ENCODE measurements around the gene MAP1LC3A. TPM values are rescaled to one million over a fixed set of nuclear protein-coding genes. Genes with fewer than 3 reads are reported as not detected.

The MAP1LC3A gene
- total RNA-seq, 2 donors from 2014 or later, result 44.8 to 46.2 TPM

DNA sequence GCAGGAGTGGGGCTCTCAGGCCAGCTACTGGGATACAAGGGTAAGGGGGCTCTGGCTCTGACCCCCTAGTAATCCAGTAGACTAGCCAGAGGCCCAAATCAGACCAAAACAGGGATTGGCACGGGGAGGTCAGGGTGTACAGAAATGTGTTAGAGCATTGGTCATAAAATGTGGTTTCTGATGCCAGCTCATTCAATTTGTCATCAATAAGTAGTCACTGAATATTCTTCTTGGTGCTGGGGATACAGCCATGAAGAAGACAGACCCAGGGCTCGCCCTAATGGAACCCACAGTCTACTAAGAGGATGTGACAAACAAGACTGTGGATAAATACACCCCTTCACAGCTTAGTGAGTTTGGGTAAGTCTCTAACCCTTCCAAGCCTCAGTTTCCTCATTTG, 11.1 kb downstream of the MAP1LC3A start:
- intact Hi-C loops (cut with DNase I), result no loop called here
- Histone ChIP-seq H3K36me3 (no peaks in the 10 kb centered on the region), H3K4me3 (no peak overlapping the region), H3K27me3 (no peaks in the 10 kb centered on the region), H3K9ac (ENCODE audit: low read depth in 2 of 2, low read length in 2 of 2) (no peak overlapping the region), H3K9me3 (no peaks in the 10 kb centered on the region), H3K4me1 (no peaks in the 10 kb centered on the region), H3K27ac (no peak overlapping the region)
- TF ChIP-seq, protein P1, sequence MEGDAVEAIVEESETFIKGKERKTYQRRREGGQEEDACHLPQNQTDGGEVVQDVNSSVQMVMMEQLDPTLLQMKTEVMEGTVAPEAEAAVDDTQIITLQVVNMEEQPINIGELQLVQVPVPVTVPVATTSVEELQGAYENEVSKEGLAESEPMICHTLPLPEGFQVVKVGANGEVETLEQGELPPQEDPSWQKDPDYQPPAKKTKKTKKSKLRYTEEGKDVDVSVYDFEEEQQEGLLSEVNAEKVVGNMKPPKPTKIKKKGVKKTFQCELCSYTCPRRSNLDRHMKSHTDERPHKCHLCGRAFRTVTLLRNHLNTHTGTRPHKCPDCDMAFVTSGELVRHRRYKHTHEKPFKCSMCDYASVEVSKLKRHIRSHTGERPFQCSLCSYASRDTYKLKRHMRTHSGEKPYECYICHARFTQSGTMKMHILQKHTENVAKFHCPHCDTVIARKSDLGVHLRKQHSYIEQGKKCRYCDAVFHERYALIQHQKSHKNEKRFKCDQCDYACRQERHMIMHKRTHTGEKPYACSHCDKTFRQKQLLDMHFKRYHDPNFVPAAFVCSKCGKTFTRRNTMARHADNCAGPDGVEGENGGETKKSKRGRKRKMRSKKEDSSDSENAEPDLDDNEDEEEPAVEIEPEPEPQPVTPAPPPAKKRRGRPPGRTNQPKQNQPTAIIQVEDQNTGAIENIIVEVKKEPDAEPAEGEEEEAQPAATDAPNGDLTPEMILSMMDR (IDR thresholded peaks at IDR 0.05), result no peak
- DNase-seq, result no peak

DNA sequence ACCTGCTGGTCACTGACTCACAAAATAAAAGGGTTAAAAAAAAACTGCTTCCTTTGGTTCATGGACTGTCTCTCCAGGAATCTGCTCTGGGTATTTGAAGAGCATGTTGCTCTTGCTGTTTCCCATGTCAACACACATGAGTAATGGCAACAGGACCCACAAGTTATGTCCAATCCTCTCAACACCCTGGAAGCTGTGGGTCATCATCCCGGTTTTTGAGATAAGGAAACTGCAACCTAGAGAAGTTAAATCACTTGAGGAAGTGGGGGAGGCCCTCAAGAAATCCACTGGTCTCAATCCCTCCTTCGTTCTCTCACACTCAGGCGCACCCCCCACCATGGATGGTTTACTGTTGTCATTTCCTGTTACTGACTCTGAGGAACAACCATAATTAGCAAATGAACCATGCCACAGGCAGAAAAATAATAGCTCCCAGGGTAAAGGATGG, 12.4 kb downstream of the MAP1LC3A start:
- H3K27ac ChIP-seq, result no peak overlapping the region
- TF ChIP-seq, protein P1 (IDR thresholded peaks at IDR 0.05), result no peak
- H3K4me3 ChIP-seq, result no peak overlapping the region
- H3K36me3 ChIP-seq, result no peaks in the 10 kb centered on the region
- no peaks in the 10 kb centered on the region for H3K4me1 ChIP-seq
- no peaks in the 10 kb centered on the region for H3K9me3 ChIP-seq
- H3K27me3 ChIP-seq, result no peaks in the 10 kb centered on the region
- no peak for DNase-seq
- intact Hi-C loops (cut with DNase I), result no loop called here
- no peak overlapping the region for H3K9ac ChIP-seq (ENCODE audit: low read depth in 2 of 2, low read length in 2 of 2)

DNA sequence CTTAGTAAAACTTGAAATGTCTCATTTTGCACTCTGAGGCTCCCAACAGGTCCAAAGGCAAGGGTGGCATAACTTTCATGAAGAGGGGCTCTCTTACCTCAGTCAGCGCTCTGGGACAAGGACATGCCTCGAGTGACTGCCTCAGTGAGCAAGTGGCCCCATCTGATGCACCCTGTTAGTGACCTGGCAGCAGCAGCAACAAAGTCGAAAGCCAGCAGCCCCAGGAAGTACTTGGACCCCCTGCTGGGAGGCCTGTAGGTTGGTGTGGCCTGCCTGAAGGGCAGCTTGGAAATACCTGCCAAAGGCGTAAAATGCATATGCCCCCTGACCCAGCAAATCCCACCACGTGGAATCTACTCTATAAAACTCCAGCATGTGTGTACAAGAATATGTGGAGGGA, 13.2 kb downstream of the MAP1LC3A start:
- no peak overlapping the region for H3K9ac ChIP-seq (ENCODE audit: low read depth in 2 of 2, low read length in 2 of 2)
- H3K27me3 ChIP-seq, result no peaks in the 10 kb centered on the region
- H3K4me3 ChIP-seq, result no peak overlapping the region
- TF ChIP-seq, protein P1 (IDR thresholded peaks at IDR 0.05), result no peak
- no peak overlapping the region for H3K27ac ChIP-seq
- H3K4me1 ChIP-seq, result no peaks in the 10 kb centered on the region
- intact Hi-C loops (cut with DNase I), result no loop called here
- DNase-seq, result no peak
- no peaks in the 10 kb centered on the region for H3K9me3 ChIP-seq
- no peaks in the 10 kb centered on the region for H3K36me3 ChIP-seq

DNA sequence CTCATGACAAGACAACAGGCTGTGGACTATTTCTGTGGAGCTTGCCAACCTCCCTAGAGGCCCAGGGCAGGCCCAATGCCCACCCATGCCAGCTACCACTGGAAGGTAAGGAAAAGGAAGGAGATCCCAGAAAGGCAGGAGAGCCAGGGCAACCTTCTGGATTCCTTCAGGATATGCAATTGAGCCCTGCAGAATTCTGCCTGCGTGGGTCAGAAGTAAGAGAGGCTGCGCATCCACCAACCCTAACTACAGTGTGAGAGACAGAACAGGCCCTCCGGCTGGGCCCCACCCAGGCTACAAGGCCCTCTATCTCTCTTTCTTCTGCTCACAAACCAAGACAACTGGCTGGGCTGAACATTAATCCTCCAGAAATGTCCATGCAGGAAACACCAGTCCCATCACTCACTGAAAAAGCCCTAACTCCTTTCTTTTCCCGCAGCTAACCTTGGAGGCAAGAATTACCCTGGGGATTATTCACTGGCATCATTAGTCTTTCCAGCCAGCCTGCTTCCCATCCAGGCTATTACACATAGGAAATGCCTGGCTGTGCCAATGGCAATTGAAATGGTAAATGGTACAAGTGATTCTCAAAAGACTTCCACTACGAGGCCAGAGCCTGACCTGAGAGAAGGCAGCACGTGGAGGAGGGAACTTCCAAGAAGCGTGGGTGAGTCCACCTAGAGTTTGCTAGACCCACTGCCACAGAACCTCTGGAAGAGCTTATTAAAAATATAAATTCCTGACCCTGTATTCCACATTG, 15.2 kb downstream of the MAP1LC3A start:
- no peak for DNase-seq
- TF ChIP-seq, protein P1 (IDR thresholded peaks at IDR 0.05), result no peak
- Histone ChIP-seq H3K9me3 (no peaks in the 10 kb centered on the region), H3K36me3 (no peaks in the 10 kb centered on the region), H3K4me3 (no peak overlapping the region), H3K4me1 (no peaks in the 10 kb centered on the region), H3K9ac (ENCODE audit: low read depth in 2 of 2, low read length in 2 of 2) (no peak overlapping the region), H3K27me3 (no peaks in the 10 kb centered on the region), H3K27ac (no peak overlapping the region)
- intact Hi-C loops (cut with DNase I), result no loop called here

DNA sequence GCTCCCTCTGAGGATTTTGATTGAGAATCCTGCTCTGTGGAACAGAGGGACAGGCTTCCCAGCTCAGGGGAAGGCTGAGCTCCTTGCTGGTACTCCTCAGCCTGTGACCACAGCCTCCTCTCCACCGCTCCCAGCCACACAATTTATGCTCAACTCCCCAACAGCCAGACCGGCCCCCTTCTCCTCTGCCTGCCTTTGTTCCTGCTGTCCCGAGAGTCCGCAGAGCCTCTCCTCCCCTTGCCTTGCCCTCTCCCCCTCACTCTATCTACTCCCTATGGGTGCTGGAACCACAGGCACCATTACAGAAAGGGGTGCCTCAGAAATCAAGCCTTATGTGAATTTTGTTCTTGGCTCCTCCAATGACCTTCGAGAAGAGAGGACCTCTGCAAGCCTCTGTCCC, 15.9 kb downstream of the MAP1LC3A start:
- Histone ChIP-seq H3K36me3 (no peaks in the 10 kb centered on the region), H3K27ac (no peak overlapping the region), H3K9me3 (no peaks in the 10 kb centered on the region), H3K9ac (ENCODE audit: low read depth in 2 of 2, low read length in 2 of 2) (no peak overlapping the region), H3K4me3 (no peak overlapping the region), H3K27me3 (no peaks in the 10 kb centered on the region), H3K4me1 (no peaks in the 10 kb centered on the region)
- DNase-seq, result no peak
- intact Hi-C loops (cut with DNase I), result no loop called here
- TF ChIP-seq, protein P1 (IDR thresholded peaks at IDR 0.05), result no peak

Measured in colonic mucosa (tissue), 4 donors.